HG03520 (cell line): ENCODE results near the gene DNAH11.
A peak's percentile ranks its signal among the peaks of the same experiment; 100 is the strongest.
"Not testable (repeated sequence)": the region's sequence is repeated elsewhere in the genome, so short reads cannot be mapped to it uniquely, and the experiment has no call there.

Experiments
- ATAC-seq: cut with Tn5 transposase; IDR thresholded peaks from one replicate; pipeline ENCODE4 v1.9.1; 2021; ENCODE audit warnings: mild to moderate bottlenecking, moderate library complexity; ENCODE audit not compliant: unreplicated experiment

DNAH11 gene

DNA sequence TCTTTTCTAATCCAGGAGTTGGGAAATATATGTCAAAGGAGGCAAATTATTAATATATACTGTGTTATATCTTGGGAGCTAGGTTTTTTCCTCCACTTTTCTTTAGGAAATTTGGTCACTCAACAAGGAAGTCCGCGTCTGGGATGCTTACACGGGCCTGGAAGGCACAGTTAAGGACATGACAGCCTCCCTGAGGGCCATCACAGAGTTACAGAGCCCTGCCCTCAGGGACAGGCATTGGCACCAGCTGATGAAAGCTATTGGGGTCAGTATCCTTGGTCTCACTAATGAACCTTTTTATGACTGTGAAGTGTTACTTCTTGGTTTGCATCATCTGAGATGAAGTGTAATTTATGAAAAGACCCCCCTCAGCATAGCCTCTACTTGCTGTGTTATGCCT, 74.7 kb downstream of the DNAH11 start:
- no peak for ATAC-seq

DNA sequence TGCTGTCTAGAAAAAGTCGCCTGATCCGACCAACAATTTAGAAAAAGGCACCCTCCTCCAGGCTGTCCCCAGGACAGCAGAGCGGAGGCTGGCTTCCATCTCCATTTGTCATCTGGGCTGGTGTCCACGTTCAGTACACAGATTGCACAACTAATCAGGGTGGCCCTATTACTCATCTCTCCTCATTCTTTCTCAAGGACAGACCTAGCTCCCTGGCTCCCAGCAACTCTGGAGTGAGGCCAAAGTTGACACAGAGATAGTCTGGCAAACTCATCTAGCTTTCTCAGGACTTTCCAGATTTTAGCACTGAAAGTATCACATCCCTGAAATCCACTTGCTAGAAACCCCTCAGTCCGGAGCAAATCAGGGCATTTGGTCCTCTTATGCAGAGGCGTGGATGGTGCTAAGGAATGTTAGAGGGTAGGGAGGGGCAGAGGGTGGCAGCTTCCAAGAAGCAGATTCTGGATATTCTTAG, 75.1 kb downstream of the DNAH11 start:
- ATAC-seq, result no peak

DNA sequence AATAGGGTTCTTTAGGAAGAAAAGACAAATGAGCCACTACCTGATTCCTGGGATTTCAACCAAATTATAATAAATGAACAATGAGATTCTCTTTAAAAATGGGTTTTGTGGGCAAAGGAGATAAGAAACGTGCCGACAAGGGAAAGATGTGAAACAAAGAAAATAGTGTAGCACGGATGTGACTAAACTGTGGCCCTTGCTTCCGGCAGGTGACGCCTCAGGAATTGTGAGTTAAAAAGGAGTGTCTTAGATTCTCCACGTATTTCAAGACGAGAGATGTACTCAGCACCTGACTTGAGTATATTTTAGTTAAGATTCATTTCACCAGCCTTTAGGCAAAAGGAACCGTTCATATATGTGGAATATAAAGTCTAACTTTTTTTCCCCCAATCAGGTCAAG, 75.9 kb downstream of the DNAH11 start:
- ATAC-seq, result no peak

DNA sequence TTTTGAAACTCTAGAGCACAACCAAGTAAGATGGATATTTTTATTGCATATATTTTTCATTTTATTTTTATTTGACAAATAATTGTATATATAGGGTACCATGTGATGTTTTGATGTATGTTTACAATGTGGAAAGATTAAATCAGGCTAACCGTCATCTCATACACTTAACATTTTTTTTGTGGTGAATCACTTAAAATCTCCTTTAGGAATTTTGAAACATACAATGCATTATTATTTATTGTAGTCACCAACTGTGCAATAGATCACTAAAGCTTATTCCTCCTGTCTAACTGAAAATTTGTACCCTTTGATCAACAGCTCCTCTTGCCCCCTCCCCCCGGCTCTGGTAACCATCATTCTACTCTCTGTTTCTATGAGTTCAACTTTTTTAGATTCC, 77.2 kb downstream of the DNAH11 start:
- no peak for ATAC-seq

DNA sequence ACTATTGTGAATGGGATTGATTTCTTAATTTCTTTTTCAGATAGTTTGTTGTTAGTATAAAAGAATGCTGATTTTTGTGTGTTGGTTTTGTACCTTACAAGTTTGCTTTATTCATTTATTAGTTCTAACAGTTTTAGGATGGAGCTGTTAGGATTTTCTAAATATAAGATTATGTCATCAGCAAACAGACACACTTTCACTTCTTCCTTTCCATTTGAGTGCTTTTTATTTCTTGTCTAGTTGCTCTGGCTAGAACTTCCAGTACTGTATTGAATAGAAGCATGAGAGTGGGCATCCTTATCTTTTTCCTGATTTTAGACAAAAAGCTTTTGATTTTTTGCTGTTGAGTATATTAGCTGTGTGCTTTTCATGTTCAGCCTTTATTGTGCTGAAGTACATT, 81.5 kb downstream of the DNAH11 start:
- no peak for ATAC-seq

DNA sequence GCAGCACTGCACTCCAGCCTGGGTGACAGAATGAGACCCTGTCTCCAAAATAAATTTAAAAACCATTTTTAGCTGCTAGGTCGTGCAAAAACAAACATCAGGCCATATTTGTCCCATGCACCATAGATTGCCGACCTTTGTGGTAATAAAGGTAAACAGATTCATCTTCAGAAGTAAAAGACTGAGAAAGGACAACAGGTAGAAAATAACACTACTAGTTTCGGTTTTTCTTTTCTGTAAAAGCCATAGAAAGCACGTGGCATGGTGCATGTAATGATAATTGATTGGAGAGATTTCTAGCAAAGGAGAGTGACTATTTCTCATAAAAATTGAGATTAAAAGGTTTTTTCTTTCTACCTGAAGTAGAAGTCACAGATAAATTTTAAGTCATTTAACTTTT, 93.9 kb downstream of the DNAH11 start:
- ATAC-seq, result no peak

DNA sequence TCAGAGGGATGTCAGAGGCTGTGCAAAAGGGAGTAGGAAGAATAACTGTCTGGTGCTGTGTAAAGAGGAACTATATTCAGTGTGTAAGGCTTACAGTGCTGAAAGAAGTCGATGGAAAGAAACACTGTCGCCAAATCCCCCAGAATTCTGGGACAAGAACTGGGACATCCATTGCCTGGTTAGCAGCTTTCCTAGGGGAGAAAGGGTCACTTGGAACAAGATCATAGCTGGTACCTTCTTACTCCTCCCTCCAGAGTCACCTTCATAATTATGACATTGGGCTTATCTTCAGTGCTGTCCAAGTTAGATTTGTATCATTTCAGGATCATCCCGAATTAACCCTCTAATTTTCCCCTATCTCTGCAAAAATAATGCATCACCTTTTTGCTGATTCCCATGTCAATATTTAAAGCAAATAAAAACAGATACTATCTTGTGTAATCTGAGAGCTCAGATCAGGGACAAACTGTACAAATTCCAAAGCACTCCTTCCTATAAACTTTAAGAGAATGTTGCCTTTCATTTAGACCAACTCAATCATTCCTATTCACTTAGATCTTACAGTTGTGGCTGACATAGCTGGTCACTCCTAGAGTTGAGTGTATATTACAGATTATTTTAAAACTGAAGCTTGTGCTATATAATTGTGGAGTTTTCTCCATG, 96.5 kb downstream of the DNAH11 start:
- ATAC-seq, result no peak

DNA sequence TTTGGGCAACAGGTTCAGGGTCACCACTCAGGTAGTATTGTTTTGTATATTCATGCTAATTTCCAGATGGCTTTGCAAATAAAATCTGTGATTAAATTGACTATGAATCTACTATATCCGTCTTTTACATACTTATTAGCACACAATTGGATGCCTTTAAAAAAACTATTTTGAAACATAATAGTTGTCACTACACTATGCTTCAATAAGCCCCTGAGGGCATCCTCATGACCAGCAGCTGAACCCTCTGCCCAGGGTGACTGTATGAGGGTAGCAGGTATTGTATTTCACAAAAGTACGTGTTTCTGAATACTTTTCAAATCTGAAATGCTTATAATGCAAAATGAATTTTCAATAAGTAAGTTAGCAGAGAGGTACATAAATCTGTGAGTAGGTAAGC, 97.3 kb downstream of the DNAH11 start:
- no peak for ATAC-seq

DNA sequence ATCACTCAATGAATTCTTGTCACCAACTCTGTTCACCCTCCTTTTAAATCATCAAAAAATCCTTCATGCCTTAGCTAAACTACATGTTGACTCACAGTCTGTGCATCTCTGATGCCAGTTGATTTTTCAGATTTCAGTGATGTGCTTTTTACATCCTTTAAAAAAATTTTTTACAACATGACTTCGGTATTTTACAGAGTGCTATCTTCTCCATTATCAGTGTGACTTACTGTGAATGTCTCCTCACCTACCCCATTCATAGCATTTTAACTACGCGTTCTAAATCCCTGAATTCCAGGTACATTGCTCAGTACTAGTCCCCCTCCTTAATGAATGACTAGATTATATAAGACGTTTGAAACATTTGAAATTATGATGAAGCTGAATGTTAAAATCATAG, 98.7 kb downstream of the DNAH11 start:
- ATAC-seq, result no peak

DNA sequence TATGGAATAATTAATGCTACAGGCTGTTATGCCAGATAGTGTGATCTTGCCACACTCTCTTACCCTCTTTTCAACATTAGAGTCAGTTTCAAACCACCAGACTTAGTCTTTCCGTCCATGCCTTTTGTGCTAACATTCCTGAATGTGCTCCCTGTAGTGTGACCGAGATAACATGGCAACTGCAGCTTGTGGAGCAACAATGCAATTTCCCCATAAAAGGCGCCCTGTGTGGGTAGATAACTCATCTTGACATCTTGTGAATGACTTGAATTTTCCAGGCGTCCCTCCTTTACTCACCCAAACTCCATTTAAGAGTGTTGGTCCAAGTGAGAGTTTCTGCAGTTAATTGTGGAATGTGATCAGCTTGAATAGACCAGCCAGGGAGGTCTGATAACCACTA, 99.6 kb downstream of the DNAH11 start:
- no peak for ATAC-seq

DNA sequence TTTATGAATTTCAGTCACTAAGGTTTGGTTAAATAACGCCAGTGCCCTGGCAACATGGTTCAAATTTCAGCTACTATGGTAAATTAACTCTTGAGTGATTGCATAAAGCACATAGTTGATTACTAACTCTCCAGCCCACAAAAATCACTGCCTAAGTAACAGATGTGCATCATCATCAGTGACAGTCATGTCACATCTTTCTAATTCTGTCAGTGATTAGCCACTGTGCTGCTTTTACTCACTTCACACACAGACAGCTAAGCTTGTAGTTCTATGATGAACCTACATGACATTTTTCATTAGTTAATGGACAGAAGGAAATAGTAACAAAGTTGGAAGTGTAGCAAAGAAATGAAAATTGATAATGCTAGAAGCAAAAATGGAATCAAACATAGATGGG, 108.9 kb downstream of the DNAH11 start:
- no peak for ATAC-seq

DNA sequence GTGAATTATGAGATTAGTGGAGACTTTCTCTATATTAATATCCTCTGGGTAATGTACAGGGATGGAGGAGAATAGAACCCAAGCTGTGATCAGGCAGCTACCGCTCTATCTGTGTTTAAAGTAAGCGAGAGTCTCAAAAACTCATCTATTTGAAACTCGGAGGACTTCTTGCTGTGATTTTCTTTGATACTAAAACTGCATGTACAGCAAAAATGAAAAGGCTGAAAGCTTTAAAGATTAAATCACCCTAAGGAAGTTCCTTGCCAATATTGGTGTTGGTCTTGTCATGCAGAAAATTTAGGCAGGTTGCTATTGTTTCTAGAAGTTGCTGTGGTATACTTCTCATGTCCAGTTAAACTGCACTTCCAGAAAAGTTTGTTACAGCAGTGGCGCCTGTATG, 110.8 kb downstream of the DNAH11 start:
- no peak for ATAC-seq

DNA sequence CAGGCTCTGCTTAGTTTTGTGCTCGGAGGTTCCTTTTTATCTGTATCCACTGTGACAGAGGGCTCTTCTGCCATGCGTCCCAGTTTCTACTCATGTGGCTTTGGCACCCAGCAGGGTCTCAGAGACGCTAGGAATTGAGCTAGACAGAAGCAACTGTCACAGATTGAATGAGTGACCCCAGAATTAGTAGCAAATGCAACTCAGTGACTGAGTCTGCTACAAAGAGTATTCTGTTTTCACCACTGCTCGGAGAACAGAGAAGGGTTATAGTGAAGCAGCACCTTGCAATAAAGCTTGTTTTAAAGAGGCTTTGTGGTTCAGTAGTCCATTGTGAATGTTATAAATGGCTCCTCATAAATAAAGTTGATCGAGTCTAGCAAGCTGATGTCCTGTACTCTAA, 113.2 kb downstream of the DNAH11 start:
- ATAC-seq, result no peak

DNA sequence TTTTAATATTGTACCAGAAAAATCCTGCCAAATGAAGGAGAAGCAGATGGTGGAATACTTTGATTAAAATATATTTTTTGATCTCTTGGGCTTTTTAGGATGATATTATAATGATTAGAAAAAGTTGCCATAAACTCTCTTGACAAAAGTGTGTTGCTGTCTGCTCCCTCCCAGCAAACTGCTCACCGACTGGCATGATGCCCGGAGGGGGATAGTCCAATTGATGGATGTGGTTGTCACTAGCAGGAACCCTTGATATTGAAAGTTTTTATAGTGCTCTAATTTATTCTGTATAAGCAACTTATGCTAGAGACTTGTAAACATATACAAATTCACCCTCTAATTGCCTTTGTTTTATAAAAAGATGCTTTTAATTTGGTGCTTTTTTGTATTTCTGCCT, 114.0 kb downstream of the DNAH11 start:
- no peak for ATAC-seq

DNA sequence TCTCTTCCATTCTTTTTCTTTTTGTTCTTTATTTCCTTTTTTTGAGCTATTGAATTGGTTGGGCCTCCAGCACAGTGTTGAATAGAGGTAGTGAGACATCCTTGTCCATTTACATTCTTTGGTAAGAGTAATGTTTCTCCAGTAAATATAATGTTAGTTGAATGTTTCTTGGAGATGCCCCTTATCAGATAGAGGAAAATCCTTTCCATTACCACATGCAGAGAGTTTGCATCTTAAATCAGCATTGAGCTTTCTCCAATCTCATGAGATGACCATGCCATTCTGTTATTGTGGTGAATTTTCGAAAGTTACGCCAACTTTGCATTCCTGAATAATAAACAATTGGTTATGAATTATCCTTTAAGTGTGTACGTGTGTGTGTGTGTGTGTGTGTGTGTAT, 127.7 kb downstream of the DNAH11 start:
- no peak for ATAC-seq

DNA sequence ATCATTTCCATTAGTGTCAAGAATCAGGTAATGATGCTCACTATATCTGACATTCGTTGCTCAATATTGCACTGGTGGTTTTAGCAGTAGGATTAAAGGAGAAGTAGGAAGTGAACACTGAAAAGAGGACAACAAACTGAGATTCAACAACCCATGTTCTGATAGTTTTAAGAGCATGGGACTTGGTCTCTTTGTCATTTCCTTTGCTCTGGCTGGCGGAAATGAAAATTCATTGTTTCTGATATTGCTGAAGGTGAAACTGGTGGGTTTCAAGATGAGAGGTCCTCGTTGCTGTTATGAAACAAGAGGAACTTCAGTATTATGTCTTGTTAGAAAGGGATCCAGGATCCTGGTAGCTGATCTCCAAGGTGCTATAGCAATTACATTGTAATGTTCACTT, 129.0 kb downstream of the DNAH11 start:
- ATAC-seq, result peak; percentile 79

DNA sequence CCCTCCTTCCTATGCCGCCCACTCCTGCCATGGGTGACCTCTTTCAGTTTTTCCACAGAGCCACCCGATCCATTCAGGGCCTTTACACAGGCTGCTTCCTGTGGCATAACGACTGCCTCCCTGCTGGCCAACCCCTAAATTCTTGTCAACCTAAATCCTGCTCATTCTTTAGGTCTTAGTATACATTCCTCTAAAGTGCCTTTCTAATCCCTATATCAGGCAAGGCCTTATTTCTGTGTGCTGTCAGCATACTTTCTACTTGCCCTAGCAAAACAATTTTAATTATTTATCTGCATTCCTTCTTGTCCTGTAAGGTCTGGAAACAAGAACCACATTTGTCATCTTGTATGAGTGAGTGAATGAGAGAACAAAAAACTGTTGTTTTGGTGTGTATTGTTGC, 132.4 kb downstream of the DNAH11 start:
- ATAC-seq, result no peak

DNA sequence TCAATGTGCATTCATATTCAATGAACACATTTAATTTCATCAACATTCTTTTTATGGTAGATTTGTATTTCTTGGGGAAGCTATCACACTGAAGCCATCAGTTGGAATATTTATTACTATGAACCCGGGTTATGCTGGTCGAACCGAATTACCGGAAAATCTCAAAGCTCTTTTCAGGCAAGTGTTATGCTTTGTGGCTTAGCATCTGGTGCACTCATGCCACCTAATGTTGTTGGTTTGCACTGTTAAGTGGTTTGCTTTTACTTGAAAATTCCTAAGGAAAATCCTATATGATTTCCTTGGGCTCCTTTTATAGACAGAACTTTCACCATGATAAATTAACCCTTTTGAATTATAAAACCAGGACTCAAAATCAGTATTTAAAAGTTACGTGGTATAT, 147.9 kb downstream of the DNAH11 start:
- ATAC-seq, result no peak

DNA sequence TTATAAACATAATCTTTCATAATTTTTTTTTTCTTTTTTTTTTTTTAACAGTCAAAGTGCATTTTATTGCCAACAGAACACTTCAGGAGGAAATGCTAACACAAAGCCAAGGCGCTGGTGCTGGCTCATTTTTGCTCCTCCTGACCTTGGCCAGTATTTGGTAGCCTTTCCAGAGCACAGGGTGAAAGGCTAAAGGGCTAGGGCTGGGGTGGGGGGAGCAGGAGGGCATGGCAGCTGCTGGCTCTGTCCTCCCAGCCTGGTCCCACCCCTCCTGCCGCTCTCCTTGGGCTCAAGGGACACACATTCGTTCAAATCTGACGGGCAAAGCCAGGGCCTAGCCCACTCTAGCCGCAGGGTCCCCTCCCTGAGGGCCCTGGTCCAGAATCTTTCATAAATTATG, 148.3 kb downstream of the DNAH11 start:
- ATAC-seq, result not testable (repeated sequence)

DNA sequence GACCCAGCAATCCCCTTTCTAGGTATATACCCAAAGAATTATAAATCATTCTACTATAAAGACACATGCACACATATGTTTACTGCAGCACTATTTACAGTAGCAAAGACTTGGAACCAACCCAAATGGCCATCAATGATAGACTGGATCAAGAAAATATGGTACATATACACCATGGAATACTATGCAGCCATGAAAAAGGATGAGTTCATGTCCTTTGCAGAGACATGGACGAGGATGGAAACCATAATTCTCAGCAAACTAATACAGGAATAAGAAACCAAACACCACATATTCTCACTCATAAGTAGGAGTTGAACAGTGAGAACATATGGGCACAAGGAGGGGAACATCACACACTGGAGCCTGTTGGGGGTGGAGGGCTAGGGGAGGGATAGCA, 157.7 kb downstream of the DNAH11 start:
- ATAC-seq, result not testable (repeated sequence)

DNA sequence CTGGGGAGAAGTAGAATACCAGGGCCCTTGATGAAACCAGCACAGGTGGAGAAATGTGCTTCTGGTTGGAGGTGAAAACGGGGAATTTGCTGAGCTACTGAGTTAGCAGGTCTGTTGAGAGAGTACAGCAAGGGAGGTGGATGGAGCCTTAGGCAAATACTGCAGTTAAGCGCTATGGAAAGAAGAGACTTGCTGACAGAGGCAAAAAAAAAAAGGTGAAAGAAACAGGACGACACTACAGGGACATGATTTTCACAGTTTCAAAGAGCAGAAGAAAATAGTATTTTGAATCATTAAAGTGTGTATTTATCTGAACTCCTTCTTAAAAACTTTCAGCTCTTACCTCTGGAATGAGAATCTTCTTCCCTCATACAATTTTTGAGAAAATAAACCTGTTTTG, 159.5 kb downstream of the DNAH11 start:
- ATAC-seq, result no peak

DNA sequence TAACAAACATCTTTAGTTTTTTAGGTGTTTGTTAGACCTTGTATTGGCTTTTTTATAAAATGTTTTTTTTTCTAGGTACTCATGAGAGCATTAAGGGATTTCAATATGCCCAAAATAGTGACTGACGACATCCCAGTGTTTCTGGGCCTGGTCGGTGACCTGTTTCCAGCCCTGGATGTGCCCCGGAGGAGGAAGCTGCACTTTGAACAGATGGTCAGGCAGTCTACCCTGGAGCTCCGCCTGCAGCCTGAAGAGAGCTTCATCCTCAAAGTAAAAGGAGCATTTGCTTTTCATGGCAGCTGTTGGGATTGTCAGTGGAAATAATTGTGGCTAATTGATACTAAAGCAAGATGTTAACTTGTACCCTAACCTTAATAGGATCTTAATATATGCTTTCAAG, 161.5 kb downstream of the DNAH11 start:
- ATAC-seq, result no peak

DNA sequence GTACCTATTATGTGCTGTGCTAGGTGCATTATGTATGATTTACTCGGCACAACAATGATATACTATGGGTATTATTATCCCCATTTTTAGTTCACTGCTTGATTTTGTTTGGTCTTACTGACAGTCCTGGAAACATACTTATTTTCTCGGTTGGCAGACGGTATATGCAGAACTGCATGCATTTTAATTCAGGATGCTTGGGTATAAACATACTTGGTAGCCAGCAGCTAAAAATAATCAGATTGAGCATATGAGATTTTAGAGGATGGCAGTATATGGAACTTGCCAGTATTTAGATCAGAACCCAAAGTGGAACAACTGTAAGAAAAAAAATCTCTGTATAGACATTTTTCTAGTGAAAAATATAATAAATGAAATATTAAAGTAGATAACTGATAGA, 163.3 kb downstream of the DNAH11 start:
- ATAC-seq, result no peak
